Measurements from ENCODE around the gene ZFX. TPM values are rescaled to one million over a fixed set of nuclear protein-coding genes. Genes with fewer than 3 reads are reported as not detected.

Gene ZFX
- total and polyA plus RNA-seq, 12 donors = 8.1 to 58.6 (median 35.2) TPM

GRCh38 chrX:24253030-24253429 lies 103.5 kb downstream of the ZFX start:
- peaks cover 10% of the 10 kb centered on the region for H3K27me3 ChIP-seq
- no peaks in the 10 kb centered on the region for H3K36me3 ChIP-seq (replicated peaks in 1 of 2)
- H3K27ac ChIP-seq = no peak overlapping the region
- H3K9me3 ChIP-seq (replicated peaks in 1 of 3) = no peaks in the 10 kb centered on the region
- 61 to 78% (median 73%) methylated on average over 3 of the region's 3 CpGs for WGBS, 4 donors
- intact Hi-C loops (cut with DNase I) = no loop called here
- no peak for DNase-seq
- no peak overlapping the region for H3K4me3 ChIP-seq
- no peaks in the 10 kb centered on the region for H3K4me1 ChIP-seq (replicated peaks in 1 of 2)
- TF ChIP-seq CTCF (IDR thresholded peaks at IDR 0.05) = no peak
- TF ChIP-seq POLR2A (IDR thresholded peaks at IDR 0.05) = no peak

- intact Hi-C loops (cut with DNase I) = no loop called here
Measured at GRCh38 chrX:24253469-24253868, 103.9 kb downstream of the ZFX start.

GRCh38 chrX:24257011-24257410 lies 107.5 kb downstream of the ZFX start:
- intact Hi-C loops (cut with DNase I) = no loop called here
- H3K4me1 ChIP-seq (replicated peaks in 1 of 2) = no peaks in the 10 kb centered on the region
- TF ChIP-seq POLR2A (IDR thresholded peaks at IDR 0.05) (no peak), CTCF (IDR thresholded peaks at IDR 0.05) (no peak)
- no peak for DNase-seq
- H3K27me3 ChIP-seq = peaks cover 18% of the 10 kb centered on the region
- H3K27ac ChIP-seq = no peak overlapping the region
- H3K36me3 ChIP-seq (replicated peaks in 1 of 2) = no peaks in the 10 kb centered on the region
- H3K4me3 ChIP-seq = no peak overlapping the region
- 47 to 78% (median 71%) methylated on average over 1 of the region's 1 CpG for WGBS, 4 donors
- no peaks in the 10 kb centered on the region for H3K9me3 ChIP-seq (replicated peaks in 1 of 3)

More at GRCh38 chrX:24253469-24253868, 103.9 kb downstream of the ZFX start:
- DNase-seq = no peak
- no peak for TF ChIP-seq POLR2A (IDR thresholded peaks at IDR 0.05)
- no peak for TF ChIP-seq CTCF (IDR thresholded peaks at IDR 0.05)
- no peak overlapping the region for H3K27ac ChIP-seq
- no peaks in the 10 kb centered on the region for H3K9me3 ChIP-seq (replicated peaks in 1 of 3)
- no peaks in the 10 kb centered on the region for H3K4me1 ChIP-seq (replicated peaks in 1 of 2)
- peaks cover 10% of the 10 kb centered on the region for H3K27me3 ChIP-seq
- H3K4me3 ChIP-seq = no peak overlapping the region
- H3K36me3 ChIP-seq (replicated peaks in 1 of 2) = no peaks in the 10 kb centered on the region
- 33 to 65% (median 43%) methylated on average over 1 of the region's 1 CpG for WGBS, 4 donors

- WGBS, 4 donors = 64 to 74% (median 71%) methylated on average over 8 to 9 of the region's 9 CpGs
- TF ChIP-seq CTCF (IDR thresholded peaks at IDR 0.05) = peak; percentile 35 to 61 (median 44)
- no peak for TF ChIP-seq POLR2A (IDR thresholded peaks at IDR 0.05)
- intact Hi-C loops (cut with DNase I) = no loop called here
- no peaks in the 10 kb centered on the region for H3K4me1 ChIP-seq (replicated peaks in 1 of 2)
- no peaks in the 10 kb centered on the region for H3K9me3 ChIP-seq (replicated peaks in 1 of 3)
- no peak overlapping the region for H3K27ac ChIP-seq
- peaks cover 12% of the 10 kb centered on the region for H3K27me3 ChIP-seq
- DNase-seq = peak; percentile 33 to 61 (median 49)
- H3K4me3 ChIP-seq = no peak overlapping the region
- H3K36me3 ChIP-seq (replicated peaks in 1 of 2) = no peaks in the 10 kb centered on the region
Measured at GRCh38 chrX:24259544-24260240, 110.2 kb downstream of the ZFX start.

Measured in adrenal gland (tissue), 12 donors.